GM21423 (cell line): ENCODE measurements around the gene NPPB.

Source experiments
- ATAC-seq: cut with Tn5 transposase; IDR thresholded peaks from one replicate; pipeline ENCODE4 v1.9.1; 2021; ENCODE audit warnings: mild to moderate bottlenecking, moderate library complexity; ENCODE audit not compliant: unreplicated experiment

The NPPB gene

GRCh38 chr1:11858968-11859871 is 475 bp upstream of the NPPB start:
- no peak for ATAC-seq

- no peak for ATAC-seq
These were observed 587 bp downstream of the NPPB start for GRCh38 chr1:11858158-11858557.

GRCh38 chr1:11857164-11857851 is 1.4 kb downstream of the NPPB start:
- no peak for ATAC-seq

GRCh38 chr1:11856698-11857097 is 2.0 kb downstream of the NPPB start:
- ATAC-seq, result no peak

GRCh38 chr1:11855430-11855829 is 3.3 kb downstream of the NPPB start:
- no peak for ATAC-seq

- ATAC-seq, result no peak
These were observed 4.2 kb downstream of the NPPB start for GRCh38 chr1:11854519-11854918.

- no peak for ATAC-seq
These were observed 7.6 kb downstream of the NPPB start for GRCh38 chr1:11851180-11851579.

- no peak for ATAC-seq
These were observed 8.6 kb downstream of the NPPB start for GRCh38 chr1:11850156-11850555.

- ATAC-seq, result no peak
These were observed 10.4 kb downstream of the NPPB start for GRCh38 chr1:11848373-11848700.

- ATAC-seq, result no peak
These were observed 10.9 kb downstream of the NPPB start, which contains the start of gene NPPA for GRCh38 chr1:11847667-11848372. Gene NPPA (minus strand): TSS chr1:11847783. CDS start chr1:11847684, 99 bp downstream.

- no peak for ATAC-seq
These were observed 13.0 kb downstream of the NPPB start for GRCh38 chr1:11845641-11846335.

GRCh38 chr1:11842154-11843041 is 16.3 kb downstream of the NPPB start:
- ATAC-seq, result no peak

- ATAC-seq, result no peak
These were observed 17.2 kb downstream of the NPPB start for GRCh38 chr1:11841245-11842153.

GRCh38 chr1:11839727-11840705 is 18.7 kb downstream of the NPPB start:
- no peak for ATAC-seq

GRCh38 chr1:11838349-11839272 is 20.1 kb downstream of the NPPB start:
- no peak for ATAC-seq

- ATAC-seq, result no peak
These were observed 20.9 kb downstream of the NPPB start for GRCh38 chr1:11837767-11838348.
